Activated naive CD4-positive, alpha-beta T cell treated with anti-CD3 and anti-CD28 coated beads, Interleukin-2, amount 50 U/mL, for 16 hours (primary cell): Measurements from ENCODE around the gene PSMB1.

Experiments used
- DNase-seq: peaks from one replicate; pipeline ENCODE4 v3.0.0-alpha.2; 2020

The PSMB1 gene

GRCh38 chr6:170552765-170553533, at the start of gene PSMB1:
TSS of gene PSMB1 (minus strand) at chr6:170553307. CDS start at chr6:170553242, 65 bp downstream.
- DNase-seq = peak; percentile 83

- no peak for DNase-seq
These were observed 44.2 kb upstream of the PSMB1 start for GRCh38 chr6:170597278-170597677.

GRCh38 chr6:170596426-170596825, 43.3 kb upstream of the PSMB1 start:
- DNase-seq = no peak

- DNase-seq = no peak
These were observed 37.6 kb upstream of the PSMB1 start for GRCh38 chr6:170590725-170591124.

- DNase-seq = no peak
These were observed 31.9 kb upstream of the PSMB1 start for GRCh38 chr6:170584954-170585498.

GRCh38 chr6:170584181-170584953, 31.3 kb upstream of the PSMB1 start, which contains the start of gene PDCD2:
TSS of gene PDCD2 (minus strand) at chr6:170584637. CDS start at chr6:170584581, 56 bp downstream.
- DNase-seq = peak; percentile 93

- no peak for DNase-seq
These were observed 30.7 kb upstream of the PSMB1 start for GRCh38 chr6:170583756-170584180.

- no peak for DNase-seq
These were observed 25.8 kb upstream of the PSMB1 start for GRCh38 chr6:170578909-170579308.

GRCh38 chr6:170575250-170575649, 22.1 kb upstream of the PSMB1 start:
- no peak for DNase-seq

GRCh38 chr6:170572704-170573466, 19.8 kb upstream of the PSMB1 start:
- no peak for DNase-seq

- no peak for DNase-seq
These were observed 11.9 kb upstream of the PSMB1 start for GRCh38 chr6:170564936-170565530.

- DNase-seq = no peak
These were observed 8.4 kb upstream of the PSMB1 start for GRCh38 chr6:170561555-170561954.

GRCh38 chr6:170555305-170555704, 2.2 kb upstream of the PSMB1 start:
- no peak for DNase-seq

GRCh38 chr6:170554796-170555137, 1.7 kb upstream of the PSMB1 start:
- no peak for DNase-seq

- peak; percentile 96 for DNase-seq
These were observed 1.1 kb upstream of the PSMB1 start, which contains the start of gene TBP for GRCh38 chr6:170554013-170554795. TSS of gene TBP (plus strand) at chr6:170554369. CDS start at chr6:170557030, 2,661 bp downstream.

GRCh38 chr6:170553534-170554012, 466 bp upstream of the PSMB1 start:
- DNase-seq = no peak

- DNase-seq = no peak
These were observed 7.7 kb downstream of the PSMB1 start for GRCh38 chr6:170545405-170545804.

GRCh38 chr6:170542031-170542719, 10.9 kb downstream of the PSMB1 start:
- DNase-seq = no peak

- no peak for DNase-seq
These were observed 15.8 kb downstream of the PSMB1 start for GRCh38 chr6:170537329-170537728.

- no peak for DNase-seq
These were observed 16.4 kb downstream of the PSMB1 start for GRCh38 chr6:170536671-170537070.

GRCh38 chr6:170535004-170535403, 18.1 kb downstream of the PSMB1 start:
- no peak for DNase-seq
